Effector memory CD8-positive, alpha-beta T cell (primary cell): ENCODE data around the gene FOXC1.

Source experiments
- ATAC-seq: fragments of 150-1000 bp; cut with Tn5 transposase; replicated peaks from 2 replicates; pipeline ENCODE4 v1.10.0; 2021; ENCODE audit warnings: mild to moderate bottlenecking, moderate library complexity
- DNase-seq, 3 experiments: peaks; one replicate each; pipeline ENCODE4 v3.0.0; 2021
- H3K27ac Mint-ChIP-seq, 2 donors: one replicate each; pipeline ENCODE4 v1.8.0; 2022; ENCODE audit warnings: mild to moderate bottlenecking in 2 of 2, mixed read lengths in 2 of 2, moderate library complexity in 2 of 2
- H3K27me3 Mint-ChIP-seq, 2 donors: one replicate each; pipeline ENCODE4 v1.8.0; 2022; ENCODE audit warnings: mixed read lengths in 2 of 2
- H3K36me3 Mint-ChIP-seq: one replicate; pipeline ENCODE4 v1.8.0; 2022; ENCODE audit warnings: mild to moderate bottlenecking, moderate library complexity, mixed read lengths; ENCODE audit not compliant: insufficient read depth
- H3K4me1 Mint-ChIP-seq, 2 donors: one replicate each; pipeline ENCODE4 v1.8.0; 2022; ENCODE audit warnings: low read depth in 2 of 2, mixed read lengths in 2 of 2
- H3K4me3 Mint-ChIP-seq, 2 donors: one replicate each; pipeline ENCODE4 v1.8.0; 2022; ENCODE audit warnings: mild to moderate bottlenecking in 2 of 2, mixed read lengths in 2 of 2, moderate library complexity in 2 of 2
- H3K9me3 Mint-ChIP-seq, 2 donors: one replicate each; pipeline ENCODE4 v1.8.0; 2022; ENCODE audit warnings: mixed read lengths in 2 of 2

The FOXC1 gene

GRCh38 chr6:1631251-1631650 lies 21.5 kb downstream of the FOXC1 start:
- H3K9me3 Mint-ChIP-seq, result no peaks in the 10 kb centered on the region
- DNase-seq, result no peak
- no peak for ATAC-seq
- peaks cover 40 to 68% of the 10 kb centered on the region in 2 donors for H3K27me3 Mint-ChIP-seq
- no peaks in the 10 kb centered on the region for H3K36me3 Mint-ChIP-seq
- H3K27ac Mint-ChIP-seq, result no peak overlapping the region
- no peak overlapping the region for H3K4me3 Mint-ChIP-seq
- peaks cover 0 to 5% of the 10 kb centered on the region in 2 donors for H3K4me1 Mint-ChIP-seq

GRCh38 chr6:1633366-1634021 lies 23.8 kb downstream of the FOXC1 start:
- ATAC-seq (no peak), DNase-seq (no peak)
- Mint-ChIP-seq H3K27ac (no peak overlapping the region), H3K36me3 (no peaks in the 10 kb centered on the region), H3K4me1 (peaks cover 0 to 1% of the 10 kb centered on the region in 2 donors), H3K27me3 (peaks cover 18 to 46% of the 10 kb centered on the region in 2 donors), H3K9me3 (no peaks in the 10 kb centered on the region), H3K4me3 (no peak overlapping the region)

- H3K4me3 Mint-ChIP-seq, result no peak overlapping the region
- ATAC-seq (no peak), DNase-seq (no peak)
- H3K9me3 Mint-ChIP-seq, result no peaks in the 10 kb centered on the region
- H3K27ac Mint-ChIP-seq, result no peak overlapping the region
- H3K36me3 Mint-ChIP-seq, result no peaks in the 10 kb centered on the region
- H3K4me1 Mint-ChIP-seq, result peaks cover 0 to 1% of the 10 kb centered on the region in 2 donors
- H3K27me3 Mint-ChIP-seq, result peaks cover 12 to 40% of the 10 kb centered on the region in 2 donors
Measured at GRCh38 chr6:1634081-1634480, 24.4 kb downstream of the FOXC1 start.

- H3K4me3 Mint-ChIP-seq, result no peak overlapping the region
- H3K4me1 Mint-ChIP-seq, result peaks cover 0 to 1% of the 10 kb centered on the region in 2 donors
- DNase-seq (no peak), ATAC-seq (no peak)
- H3K36me3 Mint-ChIP-seq, result no peaks in the 10 kb centered on the region
- peak overlapping the region in 1 of 2 donors; percentile 46 for H3K27ac Mint-ChIP-seq
- H3K9me3 Mint-ChIP-seq, result no peaks in the 10 kb centered on the region
- H3K27me3 Mint-ChIP-seq, result peaks cover 3 to 26% of the 10 kb centered on the region in 2 donors
Measured at GRCh38 chr6:1635305-1636010, 25.7 kb downstream of the FOXC1 start.

GRCh38 chr6:1636272-1636825 lies 26.6 kb downstream of the FOXC1 start:
- DNase-seq (no peak), ATAC-seq (no peak)
- no peaks in the 10 kb centered on the region for H3K9me3 Mint-ChIP-seq
- H3K36me3 Mint-ChIP-seq, result peaks cover 3% of the 10 kb centered on the region
- peaks cover 0 to 22% of the 10 kb centered on the region in 2 donors for H3K27me3 Mint-ChIP-seq
- no peak overlapping the region for H3K27ac Mint-ChIP-seq
- peaks cover 0 to 1% of the 10 kb centered on the region in 2 donors for H3K4me1 Mint-ChIP-seq
- no peak overlapping the region for H3K4me3 Mint-ChIP-seq

- Mint-ChIP-seq H3K4me1 (peaks cover 0 to 1% of the 10 kb centered on the region in 2 donors), H3K9me3 (no peaks in the 10 kb centered on the region), H3K36me3 (peaks cover 6% of the 10 kb centered on the region), H3K4me3 (no peak overlapping the region), H3K27ac (no peak overlapping the region), H3K27me3 (peaks cover 0 to 22% of the 10 kb centered on the region in 2 donors)
- ATAC-seq (no peak), DNase-seq (no peak)
Measured at GRCh38 chr6:1636971-1637871, 27.5 kb downstream of the FOXC1 start.

GRCh38 chr6:1639430-1639829 lies 29.7 kb downstream of the FOXC1 start:
- Mint-ChIP-seq H3K9me3 (no peaks in the 10 kb centered on the region), H3K27me3 (peaks cover 0 to 8% of the 10 kb centered on the region in 2 donors), H3K4me1 (no peaks in the 10 kb centered on the region), H3K27ac (no peak overlapping the region), H3K4me3 (no peak overlapping the region), H3K36me3 (peaks cover 6% of the 10 kb centered on the region)
- DNase-seq, result no peak
- ATAC-seq, result no peak

- no peak for DNase-seq
- Mint-ChIP-seq H3K4me3 (no peak overlapping the region), H3K27ac (no peak overlapping the region), H3K27me3 (no peaks in the 10 kb centered on the region), H3K36me3 (peaks cover 6% of the 10 kb centered on the region), H3K4me1 (no peaks in the 10 kb centered on the region), H3K9me3 (no peaks in the 10 kb centered on the region)
- no peak for ATAC-seq
Measured at GRCh38 chr6:1640476-1640875, 30.8 kb downstream of the FOXC1 start.

- H3K27ac Mint-ChIP-seq, result no peak overlapping the region
- peaks cover 6% of the 10 kb centered on the region for H3K36me3 Mint-ChIP-seq
- no peak overlapping the region for H3K4me3 Mint-ChIP-seq
Measured at GRCh38 chr6:1641343-1641885, 31.7 kb downstream of the FOXC1 start.

GRCh38 chr6:1643111-1643510 lies 33.4 kb downstream of the FOXC1 start:
- no peaks in the 10 kb centered on the region for H3K27me3 Mint-ChIP-seq
- H3K9me3 Mint-ChIP-seq, result no peaks in the 10 kb centered on the region
- DNase-seq, result no peak
- peaks cover 6% of the 10 kb centered on the region for H3K36me3 Mint-ChIP-seq
- H3K4me3 Mint-ChIP-seq, result no peak overlapping the region
- no peak for ATAC-seq
- H3K27ac Mint-ChIP-seq, result no peak overlapping the region
- H3K4me1 Mint-ChIP-seq, result no peaks in the 10 kb centered on the region

More at GRCh38 chr6:1641343-1641885, 31.7 kb downstream of the FOXC1 start:
- ATAC-seq (no peak), DNase-seq (no peak)
- no peaks in the 10 kb centered on the region for H3K27me3 Mint-ChIP-seq
- H3K4me1 Mint-ChIP-seq, result no peaks in the 10 kb centered on the region
- no peaks in the 10 kb centered on the region for H3K9me3 Mint-ChIP-seq

GRCh38 chr6:1643830-1644445 lies 34.2 kb downstream of the FOXC1 start:
- no peaks in the 10 kb centered on the region for H3K27me3 Mint-ChIP-seq

GRCh38 chr6:1644516-1645060 lies 34.9 kb downstream of the FOXC1 start:
- DNase-seq (no peak), ATAC-seq (no peak)
- H3K27ac Mint-ChIP-seq, result no peak overlapping the region
- peaks cover 6% of the 10 kb centered on the region for H3K36me3 Mint-ChIP-seq
- no peaks in the 10 kb centered on the region for H3K4me1 Mint-ChIP-seq
- no peaks in the 10 kb centered on the region for H3K27me3 Mint-ChIP-seq
- no peaks in the 10 kb centered on the region for H3K9me3 Mint-ChIP-seq
- no peak overlapping the region for H3K4me3 Mint-ChIP-seq

More at GRCh38 chr6:1643830-1644445, 34.2 kb downstream of the FOXC1 start:
- no peak for ATAC-seq
- DNase-seq, result no peak
- H3K9me3 Mint-ChIP-seq, result no peaks in the 10 kb centered on the region
- peaks cover 6% of the 10 kb centered on the region for H3K36me3 Mint-ChIP-seq
- H3K27ac Mint-ChIP-seq, result no peak overlapping the region
- no peaks in the 10 kb centered on the region for H3K4me1 Mint-ChIP-seq
- H3K4me3 Mint-ChIP-seq, result no peak overlapping the region
